Measurements from ENCODE around the gene PVRIG. TPM values are rescaled to one million over a fixed set of nuclear protein-coding genes. Genes with fewer than 3 reads are reported as not detected.
A peak's percentile ranks its signal among the peaks of the same experiment; 100 is the strongest.
"Not testable (repeated sequence)": the region's sequence is repeated elsewhere in the genome, so short reads cannot be mapped to it uniquely, and the experiment has no call there.

Gene PVRIG
- total RNA-seq, 2 donors from 2014 or later = not detected

DNA sequence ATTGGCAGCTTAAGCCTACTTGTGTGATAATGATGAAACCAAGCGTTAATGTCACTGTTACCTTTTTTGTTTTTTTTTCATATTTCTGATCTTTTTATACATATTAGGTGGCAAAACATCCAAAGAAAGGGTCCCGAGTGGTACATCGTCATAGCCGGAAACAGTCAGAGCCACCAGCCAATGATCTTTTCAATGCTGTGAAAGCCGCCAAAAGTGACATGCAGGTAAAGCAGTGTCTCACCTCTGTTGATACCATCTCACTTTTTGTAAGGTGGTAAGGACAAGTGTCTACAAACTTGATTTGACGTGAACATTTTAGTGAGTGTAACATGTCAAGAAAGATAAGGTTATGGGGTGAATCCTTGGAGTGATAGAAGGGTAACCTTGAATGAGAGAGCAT, 37.1 kb upstream of the PVRIG start:
- not testable (repeated sequence) for H3K9me3 ChIP-seq (ENCODE audit: control insufficient read depth, low read length); H3K4me3 Mint-ChIP-seq; H3K36me3 ChIP-seq (ENCODE audit: control insufficient read depth, insufficient read depth, low read length); H3K27ac Mint-ChIP-seq; H3K4me3 ChIP-seq (ENCODE audit: low read length); H3K4me1 Mint-ChIP-seq; DNase-seq; H3K4me1 ChIP-seq (ENCODE audit: control insufficient read depth, insufficient read depth, low read length); H3K36me3 Mint-ChIP-seq (ENCODE audit: low read depth); H3K9ac ChIP-seq (ENCODE audit: extremely low read depth, low read length, poor library complexity, severe bottlenecking); H3K9me3 Mint-ChIP-seq; H3K27me3 ChIP-seq (ENCODE audit: control insufficient read depth, insufficient read depth, low read length, poor library complexity, severe bottlenecking); H3K27ac ChIP-seq (ENCODE audit: low read depth, low read length)
- H3K27me3 Mint-ChIP-seq (ENCODE audit: insufficient read depth) = peaks cover 46% of the 10 kb centered on the region
- 87 to 100% methylated on average over 1 to 6 of the region's 6 CpGs for WGBS, 2 experiments (ENCODE audit: insufficient coverage in 1 of 2, insufficient read length in 1 of 2)

DNA sequence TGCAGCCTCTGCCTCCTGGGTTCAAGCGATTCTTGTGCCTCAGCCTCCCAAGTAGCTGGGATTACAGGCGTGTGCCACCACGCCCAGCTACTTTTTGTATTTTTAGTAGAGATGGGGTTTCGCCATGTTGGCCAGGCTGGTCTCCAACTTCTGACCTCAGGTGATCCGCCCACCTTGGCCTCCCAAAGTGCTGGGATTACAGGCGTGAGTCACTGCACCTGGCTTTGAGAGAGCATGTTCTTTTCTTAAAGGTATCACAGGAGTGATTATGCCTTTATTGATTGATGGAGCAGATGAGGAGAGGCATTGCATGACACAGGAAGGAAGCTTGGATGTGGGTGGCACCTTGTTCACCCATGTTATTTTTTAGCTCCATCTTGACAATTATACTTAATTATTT, 36.7 kb upstream of the PVRIG start:
- not testable (repeated sequence) for H3K27ac Mint-ChIP-seq; H3K4me1 Mint-ChIP-seq; H3K4me3 ChIP-seq (ENCODE audit: low read length); H3K4me3 Mint-ChIP-seq; H3K9me3 ChIP-seq (ENCODE audit: control insufficient read depth, low read length); H3K9ac ChIP-seq (ENCODE audit: extremely low read depth, low read length, poor library complexity, severe bottlenecking); DNase-seq; H3K27me3 ChIP-seq (ENCODE audit: control insufficient read depth, insufficient read depth, low read length, poor library complexity, severe bottlenecking); H3K4me1 ChIP-seq (ENCODE audit: control insufficient read depth, insufficient read depth, low read length); H3K9me3 Mint-ChIP-seq; H3K27ac ChIP-seq (ENCODE audit: low read depth, low read length); H3K36me3 ChIP-seq (ENCODE audit: control insufficient read depth, insufficient read depth, low read length); H3K36me3 Mint-ChIP-seq (ENCODE audit: low read depth)
- H3K27me3 Mint-ChIP-seq (ENCODE audit: insufficient read depth) = peaks cover 41% of the 10 kb centered on the region
- 93 to 96% methylated on average over 5 to 6 of the region's 6 CpGs for WGBS, 2 experiments (ENCODE audit: insufficient coverage in 1 of 2, insufficient read length in 1 of 2)

DNA sequence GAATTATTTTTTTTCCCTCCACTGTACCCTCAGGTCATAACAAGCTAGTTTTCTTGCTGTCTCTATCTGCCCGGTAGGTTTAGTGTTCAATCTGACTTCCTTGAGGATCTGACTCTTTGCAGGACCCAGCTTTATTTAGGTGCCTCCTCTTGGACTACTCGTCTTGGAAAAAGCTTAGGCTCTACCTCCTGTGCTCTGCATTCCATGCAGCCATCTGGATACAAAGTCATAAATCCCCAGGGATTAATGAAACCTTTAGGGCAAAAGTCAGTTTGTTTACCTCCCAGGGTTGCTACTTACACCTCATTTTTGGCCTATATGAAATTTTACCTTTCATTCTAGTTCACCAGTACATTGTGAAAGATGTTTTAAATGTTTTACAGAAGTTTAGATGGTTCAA, 34.0 kb upstream of the PVRIG start:
- Histone ChIP-seq H3K27ac (ENCODE audit: low read depth, low read length) (no peak overlapping the region), H3K9ac (ENCODE audit: extremely low read depth, low read length, poor library complexity, severe bottlenecking) (no peak overlapping the region), H3K4me1 (ENCODE audit: control insufficient read depth, insufficient read depth, low read length) (no peaks in the 10 kb centered on the region), H3K4me3 (ENCODE audit: low read length) (no peak overlapping the region), H3K36me3 (ENCODE audit: control insufficient read depth, insufficient read depth, low read length) (no peaks in the 10 kb centered on the region), H3K9me3 (ENCODE audit: control insufficient read depth, low read length) (no peaks in the 10 kb centered on the region), H3K27me3 (ENCODE audit: control insufficient read depth, insufficient read depth, low read length, poor library complexity, severe bottlenecking) (no peaks in the 10 kb centered on the region)
- Mint-ChIP-seq H3K9me3 (no peaks in the 10 kb centered on the region), H3K36me3 (ENCODE audit: low read depth) (no peaks in the 10 kb centered on the region), H3K4me1 (peaks cover 7% of the 10 kb centered on the region), H3K4me3 (no peak overlapping the region), H3K27me3 (ENCODE audit: insufficient read depth) (peaks cover 24% of the 10 kb centered on the region), H3K27ac (no peak overlapping the region)
- TF ChIP-seq, protein P1, sequence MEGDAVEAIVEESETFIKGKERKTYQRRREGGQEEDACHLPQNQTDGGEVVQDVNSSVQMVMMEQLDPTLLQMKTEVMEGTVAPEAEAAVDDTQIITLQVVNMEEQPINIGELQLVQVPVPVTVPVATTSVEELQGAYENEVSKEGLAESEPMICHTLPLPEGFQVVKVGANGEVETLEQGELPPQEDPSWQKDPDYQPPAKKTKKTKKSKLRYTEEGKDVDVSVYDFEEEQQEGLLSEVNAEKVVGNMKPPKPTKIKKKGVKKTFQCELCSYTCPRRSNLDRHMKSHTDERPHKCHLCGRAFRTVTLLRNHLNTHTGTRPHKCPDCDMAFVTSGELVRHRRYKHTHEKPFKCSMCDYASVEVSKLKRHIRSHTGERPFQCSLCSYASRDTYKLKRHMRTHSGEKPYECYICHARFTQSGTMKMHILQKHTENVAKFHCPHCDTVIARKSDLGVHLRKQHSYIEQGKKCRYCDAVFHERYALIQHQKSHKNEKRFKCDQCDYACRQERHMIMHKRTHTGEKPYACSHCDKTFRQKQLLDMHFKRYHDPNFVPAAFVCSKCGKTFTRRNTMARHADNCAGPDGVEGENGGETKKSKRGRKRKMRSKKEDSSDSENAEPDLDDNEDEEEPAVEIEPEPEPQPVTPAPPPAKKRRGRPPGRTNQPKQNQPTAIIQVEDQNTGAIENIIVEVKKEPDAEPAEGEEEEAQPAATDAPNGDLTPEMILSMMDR (conservative IDR thresholded peaks at IDR 0.05) = no peak
- DNase-seq = no peak
- 78 to 84% methylated on average over 2 of the region's 2 CpGs for WGBS, 2 experiments (ENCODE audit: insufficient coverage in 1 of 2, insufficient read length in 1 of 2)

DNA sequence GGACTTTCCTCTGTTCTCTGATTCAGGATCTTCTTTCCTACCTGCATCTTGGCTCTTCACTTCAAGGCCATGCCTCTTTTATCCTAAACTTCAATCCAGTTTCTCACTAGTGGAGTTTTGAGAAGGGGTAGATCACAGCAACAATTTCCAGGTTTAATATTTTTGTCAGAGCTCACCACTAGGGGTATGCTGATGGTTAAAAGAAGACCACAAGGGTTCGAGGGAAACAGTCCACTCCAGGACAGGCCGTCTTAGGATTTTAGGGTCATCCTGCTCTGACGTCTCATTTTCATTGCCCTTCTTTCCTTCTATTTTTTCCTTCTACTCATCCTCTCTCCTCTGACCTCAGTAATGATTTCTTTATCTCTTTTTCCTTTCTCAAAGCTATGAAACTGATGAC, 30.7 kb upstream of the PVRIG start:
- Mint-ChIP-seq H3K27me3 (ENCODE audit: insufficient read depth) (peaks cover 26% of the 10 kb centered on the region), H3K4me3 (no peak overlapping the region), H3K36me3 (ENCODE audit: low read depth) (no peaks in the 10 kb centered on the region), H3K27ac (no peak overlapping the region), H3K4me1 (peaks cover 2% of the 10 kb centered on the region), H3K9me3 (no peaks in the 10 kb centered on the region)
- Histone ChIP-seq H3K4me3 (ENCODE audit: low read length) (no peak overlapping the region), H3K27me3 (ENCODE audit: control insufficient read depth, insufficient read depth, low read length, poor library complexity, severe bottlenecking) (no peaks in the 10 kb centered on the region), H3K9ac (ENCODE audit: extremely low read depth, low read length, poor library complexity, severe bottlenecking) (no peak overlapping the region), H3K4me1 (ENCODE audit: control insufficient read depth, insufficient read depth, low read length) (no peaks in the 10 kb centered on the region), H3K27ac (ENCODE audit: low read depth, low read length) (no peak overlapping the region), H3K9me3 (ENCODE audit: control insufficient read depth, low read length) (no peaks in the 10 kb centered on the region), H3K36me3 (ENCODE audit: control insufficient read depth, insufficient read depth, low read length) (no peaks in the 10 kb centered on the region)
- WGBS, 2 experiments (ENCODE audit: insufficient coverage in 1 of 2, insufficient read length in 1 of 2) = 88 to 100% methylated on average over 2 to 3 of the region's 3 CpGs
- TF ChIP-seq, protein P1 (conservative IDR thresholded peaks at IDR 0.05) = peak; percentile 52
- DNase-seq = no peak
